AG09309 (cell line): ENCODE data around the gene SMAD3.
A peak's percentile ranks its signal among the peaks of the same experiment; 100 is the strongest.
"Not testable (repeated sequence)": the region's sequence is repeated elsewhere in the genome, so short reads cannot be mapped to it uniquely, and the experiment has no call there.

Experiments used
- DNase-seq: peaks from one replicate; pipeline ENCODE4 v3.0.0-alpha.2; 2010; ENCODE audit warnings: low read depth
- H3K4me3 ChIP-seq: 2 replicates; pipeline ENCODE4 v1.5.1; 2011; ENCODE audit warnings: mild to moderate bottlenecking, low read depth, low read length, moderate library complexity; ENCODE audit not compliant: control insufficient read depth
- TF ChIP-seq, protein P1 (sequence below): IDR thresholded peaks from 2 replicates; pipeline ENCODE4 v1.5.1; 2011; ENCODE audit warnings: mild to moderate bottlenecking, low read depth, low read length, inconsistent platforms; ENCODE audit not compliant: insufficient read depth, control insufficient read depth; ENCODE audit errors: missing control alignments

The SMAD3 gene

GRCh38 chr15:67074886-67075229 is 9.5 kb downstream of the SMAD3 start:
- no peak overlapping the region for H3K4me3 ChIP-seq
- no peak for DNase-seq
- TF ChIP-seq, protein P1, sequence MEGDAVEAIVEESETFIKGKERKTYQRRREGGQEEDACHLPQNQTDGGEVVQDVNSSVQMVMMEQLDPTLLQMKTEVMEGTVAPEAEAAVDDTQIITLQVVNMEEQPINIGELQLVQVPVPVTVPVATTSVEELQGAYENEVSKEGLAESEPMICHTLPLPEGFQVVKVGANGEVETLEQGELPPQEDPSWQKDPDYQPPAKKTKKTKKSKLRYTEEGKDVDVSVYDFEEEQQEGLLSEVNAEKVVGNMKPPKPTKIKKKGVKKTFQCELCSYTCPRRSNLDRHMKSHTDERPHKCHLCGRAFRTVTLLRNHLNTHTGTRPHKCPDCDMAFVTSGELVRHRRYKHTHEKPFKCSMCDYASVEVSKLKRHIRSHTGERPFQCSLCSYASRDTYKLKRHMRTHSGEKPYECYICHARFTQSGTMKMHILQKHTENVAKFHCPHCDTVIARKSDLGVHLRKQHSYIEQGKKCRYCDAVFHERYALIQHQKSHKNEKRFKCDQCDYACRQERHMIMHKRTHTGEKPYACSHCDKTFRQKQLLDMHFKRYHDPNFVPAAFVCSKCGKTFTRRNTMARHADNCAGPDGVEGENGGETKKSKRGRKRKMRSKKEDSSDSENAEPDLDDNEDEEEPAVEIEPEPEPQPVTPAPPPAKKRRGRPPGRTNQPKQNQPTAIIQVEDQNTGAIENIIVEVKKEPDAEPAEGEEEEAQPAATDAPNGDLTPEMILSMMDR, result no peak

GRCh38 chr15:67075555-67076135 is 10.2 kb downstream of the SMAD3 start:
- not testable (repeated sequence) for H3K4me3 ChIP-seq, DNase-seq

DNA sequence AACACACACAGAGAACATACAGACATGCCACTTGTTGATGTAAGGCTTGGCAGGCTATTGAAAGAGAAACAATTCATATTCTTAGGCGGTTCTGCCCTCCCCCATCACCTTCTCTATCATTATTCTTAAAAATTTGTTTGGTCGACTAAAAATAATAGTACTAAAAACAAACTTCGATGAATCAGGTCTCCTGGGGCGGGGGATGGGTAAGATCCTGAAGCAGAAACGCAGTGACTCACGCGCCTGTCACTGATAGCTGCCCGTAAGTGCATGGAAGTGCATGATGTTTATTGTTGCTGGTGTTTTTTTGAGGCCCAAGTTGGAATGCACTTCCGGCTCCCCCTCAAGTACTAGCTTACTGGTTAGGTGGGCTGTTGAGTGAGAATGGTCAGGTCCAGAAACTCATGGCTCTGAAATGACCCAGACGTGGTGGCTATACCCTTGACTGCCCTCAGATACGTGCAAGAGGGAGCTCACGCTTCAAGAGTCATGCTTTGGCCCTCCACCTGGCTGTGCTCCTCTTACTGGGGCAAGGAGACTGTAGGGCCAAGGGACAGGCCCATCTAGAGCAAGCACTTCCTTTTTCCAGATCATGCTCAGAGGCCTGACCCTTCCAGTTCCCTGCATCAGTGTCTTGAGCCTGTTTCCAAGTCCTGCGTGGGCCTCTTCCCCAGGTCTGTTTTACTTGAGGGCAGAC is 10.9 kb downstream of the SMAD3 start:
- H3K4me3 ChIP-seq, result no peak overlapping the region
- TF ChIP-seq, protein P1, result no peak
- DNase-seq, result no peak

GRCh38 chr15:67077641-67078215 is 12.3 kb downstream of the SMAD3 start:
- TF ChIP-seq, protein P1, result no peak
- no peak overlapping the region for H3K4me3 ChIP-seq
- no peak for DNase-seq

DNA sequence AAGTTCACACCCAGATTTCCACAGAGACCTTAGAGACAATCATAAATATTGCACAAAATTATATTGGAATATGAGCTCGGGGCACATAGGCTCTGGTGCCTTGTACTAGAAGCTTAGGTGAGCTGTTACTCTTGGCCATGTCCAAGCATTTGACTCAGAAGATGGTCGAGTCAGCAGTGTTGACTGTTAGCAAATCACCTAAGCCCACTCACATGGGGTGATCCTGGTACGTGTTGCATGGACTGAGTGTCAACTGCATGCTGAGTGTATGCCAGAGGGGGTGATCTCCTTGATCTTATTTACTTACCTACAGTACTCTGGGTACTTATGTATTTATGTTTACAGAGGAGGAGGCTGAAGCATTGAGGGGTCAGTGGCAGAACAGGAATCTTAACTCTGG is 14.0 kb downstream of the SMAD3 start:
- no peak for DNase-seq
- TF ChIP-seq, protein P1, result no peak
- H3K4me3 ChIP-seq, result no peak overlapping the region

GRCh38 chr15:67080118-67080899 is 14.9 kb downstream of the SMAD3 start:
- H3K4me3 ChIP-seq, result peak overlapping the region; percentile 11

More at GRCh38 chr15:67080118-67080899, 14.9 kb downstream of the SMAD3 start:
- DNase-seq, result peak; percentile 67
- TF ChIP-seq, protein P1, result peak; percentile 9
